Sigmoid colon (tissue), 4 donors: ENCODE data around the gene NXF3.

Experiments
- CTCF ChIP-seq, 4 experiments: fragments of 450-650 bp in 3 of 4; fragments of 200-600 bp in 1 of 4; IDR thresholded peaks; one replicate each; pipeline ENCODE4 v1.5.1; 2016 to 2019; ENCODE audit warnings: antibody characterized with exemption in 4 of 4, mild to moderate bottlenecking in 3 of 4, moderate library complexity in 2 of 4
- EP300 ChIP-seq, 4 donors: sonication (generic); formaldehyde crosslinking; IDR thresholded peaks; one replicate each; pipeline ENCODE4 v1.6.1; 2017; ENCODE audit warnings: antibody characterized with exemption in 4 of 4
- POLR2A ChIP-seq, 2 donors: fragments of 450-650 bp; IDR thresholded peaks; one replicate each; pipeline ENCODE4 v1.6.1; 2016; ENCODE audit warnings: antibody characterized with exemption in 2 of 2, mild to moderate bottlenecking in 2 of 2, moderate library complexity in 2 of 2
- POLR2AphosphoS5 ChIP-seq, 4 donors: sonication (generic); formaldehyde crosslinking; IDR thresholded peaks; one replicate each; pipeline ENCODE4 v1.6.1; 2017; ENCODE audit warnings: antibody characterized with exemption in 4 of 4

GRCh38 chrX:103124284-103124683 lies 31.3 kb upstream of the NXF3 start:
- TF ChIP-seq POLR2AphosphoS5 (IDR thresholded peaks at IDR 0.05): no peak
- TF ChIP-seq EP300 (IDR thresholded peaks at IDR 0.05): no peak
- TF ChIP-seq POLR2A (IDR thresholded peaks at IDR 0.05): no peak
- no peak for TF ChIP-seq CTCF (IDR thresholded peaks at IDR 0.05)
